Measurements from ENCODE around the gene HSH2D.

HSH2D gene

GRCh38 chr19:16121141-16121540 is 22.3 kb upstream of the HSH2D start:
- DNase-seq (ENCODE audit: low read depth) = no peak

GRCh38 chr19:16121967-16122366 is 21.5 kb upstream of the HSH2D start:
- no peak for DNase-seq (ENCODE audit: low read depth)

- no peak for DNase-seq (ENCODE audit: low read depth)
Observed at GRCh38 chr19:16124953-16125352, 18.5 kb upstream of the HSH2D start.

- DNase-seq (ENCODE audit: low read depth) = no peak
Observed at GRCh38 chr19:16125737-16126495, 17.6 kb upstream of the HSH2D start.

GRCh38 chr19:16127080-16127479 is 16.4 kb upstream of the HSH2D start:
- DNase-seq (ENCODE audit: low read depth) = no peak

- no peak for DNase-seq (ENCODE audit: low read depth)
Observed at GRCh38 chr19:16127776-16128371, 15.6 kb upstream of the HSH2D start.

- no peak for DNase-seq (ENCODE audit: low read depth)
Observed at GRCh38 chr19:16131648-16132047, 11.8 kb upstream of the HSH2D start.

GRCh38 chr19:16133818-16134217 is 9.7 kb upstream of the HSH2D start:
- DNase-seq (ENCODE audit: low read depth) = no peak

GRCh38 chr19:16134510-16134909 is 9.0 kb upstream of the HSH2D start:
- DNase-seq (ENCODE audit: low read depth) = no peak

- no peak for DNase-seq (ENCODE audit: low read depth)
Observed at GRCh38 chr19:16135430-16136127, 7.9 kb upstream of the HSH2D start.

- no peak for DNase-seq (ENCODE audit: low read depth)
Observed at GRCh38 chr19:16136185-16136999, 7.1 kb upstream of the HSH2D start.

- DNase-seq (ENCODE audit: low read depth) = no peak
Observed at GRCh38 chr19:16139752-16140151, 3.7 kb upstream of the HSH2D start.

- DNase-seq (ENCODE audit: low read depth) = no peak
Observed at GRCh38 chr19:16141043-16141442, 2.4 kb upstream of the HSH2D start.

- no peak for DNase-seq (ENCODE audit: low read depth)
Observed at GRCh38 chr19:16142032-16142580, 1.4 kb upstream of the HSH2D start.

GRCh38 chr19:16144216-16144581 is 714 bp downstream of the HSH2D start:
- DNase-seq (ENCODE audit: low read depth) = no peak

GRCh38 chr19:16146112-16146511 is 2.6 kb downstream of the HSH2D start:
- DNase-seq (ENCODE audit: low read depth) = no peak

- no peak for DNase-seq (ENCODE audit: low read depth)
Observed at GRCh38 chr19:16148443-16149229, 5.2 kb downstream of the HSH2D start.

- DNase-seq (ENCODE audit: low read depth) = no peak
Observed at GRCh38 chr19:16153582-16154336, 10.3 kb downstream of the HSH2D start.

GRCh38 chr19:16154557-16154956 is 11.1 kb downstream of the HSH2D start:
- DNase-seq (ENCODE audit: low read depth) = no peak

- no peak for DNase-seq (ENCODE audit: low read depth)
Observed at GRCh38 chr19:16155128-16155527, 11.6 kb downstream of the HSH2D start.

GRCh38 chr19:16156904-16157303 is 13.4 kb downstream of the HSH2D start:
- DNase-seq (ENCODE audit: low read depth) = no peak
